ENCODE data around the gene PLD1.

- TF ChIP-seq CTCF (IDR thresholded peaks at IDR 0.05; ENCODE audit: low read depth, low read length, missing input control) (no peak), JUND (IDR thresholded peaks at IDR 0.05) (no peak), YY1 (IDR thresholded peaks at IDR 0.05) (no peak), HNF4A (conservative IDR thresholded peaks at IDR 0.05) (no peak), SP1 (IDR thresholded peaks at IDR 0.05) (no peak)
- TF ChIP-seq, protein P1, sequence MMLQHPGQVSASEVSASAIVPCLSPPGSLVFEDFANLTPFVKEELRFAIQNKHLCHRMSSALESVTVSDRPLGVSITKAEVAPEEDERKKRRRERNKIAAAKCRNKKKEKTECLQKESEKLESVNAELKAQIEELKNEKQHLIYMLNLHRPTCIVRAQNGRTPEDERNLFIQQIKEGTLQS (IDR thresholded peaks at IDR 0.05): no peak
Measured at GRCh38 chr3:171553086-171553485, 257.2 kb downstream of the PLD1 start.
